ENCODE results near the gene CD47. TPM values are rescaled to one million over a fixed set of nuclear protein-coding genes. Genes with fewer than 3 reads are reported as not detected.

Gene CD47
- total and polyA plus RNA-seq, 7 donors, result 10.8 to 74.9 (median 61.4) TPM

GRCh38 chr3:108036401-108036800 is 54.4 kb downstream of the CD47 start:
- Histone ChIP-seq H3K27ac (no peak overlapping the region), H3K4me3 (no peak overlapping the region), H3K4me1 (no peaks in the 10 kb centered on the region), H3K36me3 (no peaks in the 10 kb centered on the region), H3K9me3 (no peaks in the 10 kb centered on the region), H3K27me3 (no peaks in the 10 kb centered on the region)
- WGBS, 2 donors, result 92 to 95% methylated on average over 1 of the region's 1 CpG
- no peak for DNase-seq
- TF ChIP-seq, protein P1, sequence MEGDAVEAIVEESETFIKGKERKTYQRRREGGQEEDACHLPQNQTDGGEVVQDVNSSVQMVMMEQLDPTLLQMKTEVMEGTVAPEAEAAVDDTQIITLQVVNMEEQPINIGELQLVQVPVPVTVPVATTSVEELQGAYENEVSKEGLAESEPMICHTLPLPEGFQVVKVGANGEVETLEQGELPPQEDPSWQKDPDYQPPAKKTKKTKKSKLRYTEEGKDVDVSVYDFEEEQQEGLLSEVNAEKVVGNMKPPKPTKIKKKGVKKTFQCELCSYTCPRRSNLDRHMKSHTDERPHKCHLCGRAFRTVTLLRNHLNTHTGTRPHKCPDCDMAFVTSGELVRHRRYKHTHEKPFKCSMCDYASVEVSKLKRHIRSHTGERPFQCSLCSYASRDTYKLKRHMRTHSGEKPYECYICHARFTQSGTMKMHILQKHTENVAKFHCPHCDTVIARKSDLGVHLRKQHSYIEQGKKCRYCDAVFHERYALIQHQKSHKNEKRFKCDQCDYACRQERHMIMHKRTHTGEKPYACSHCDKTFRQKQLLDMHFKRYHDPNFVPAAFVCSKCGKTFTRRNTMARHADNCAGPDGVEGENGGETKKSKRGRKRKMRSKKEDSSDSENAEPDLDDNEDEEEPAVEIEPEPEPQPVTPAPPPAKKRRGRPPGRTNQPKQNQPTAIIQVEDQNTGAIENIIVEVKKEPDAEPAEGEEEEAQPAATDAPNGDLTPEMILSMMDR (IDR thresholded peaks at IDR 0.05), result no peak
- no peak for TF ChIP-seq EP300 (IDR thresholded peaks at IDR 0.05)
- no peak for TF ChIP-seq POLR2A (IDR thresholded peaks at IDR 0.05)
- no peak for TF ChIP-seq POLR2AphosphoS5 (IDR thresholded peaks at IDR 0.05)
- intact Hi-C loops (cut with DNase I), result no loop called here

DNA sequence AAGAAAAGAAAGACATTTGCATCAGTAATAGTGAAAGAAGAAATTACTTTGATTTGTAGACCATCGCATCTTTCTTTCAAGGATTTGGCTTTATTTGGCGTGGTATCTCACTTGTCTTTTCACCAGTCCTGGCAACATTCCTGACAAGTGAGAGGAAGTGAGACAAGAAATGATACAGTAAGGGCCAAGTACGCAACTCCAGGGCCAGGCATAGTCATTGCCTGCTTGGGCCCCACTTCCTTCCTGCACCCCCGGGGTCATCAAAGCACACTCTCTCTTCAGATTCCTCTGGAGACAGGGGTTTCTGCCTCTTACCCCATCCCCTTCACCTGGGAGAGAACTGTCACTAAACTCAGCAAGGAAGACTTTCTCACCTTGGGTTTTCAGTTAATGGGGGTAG is 55.1 kb downstream of the CD47 start:
- intact Hi-C loops (cut with DNase I), result no loop called here
- H3K4me1 ChIP-seq, result no peaks in the 10 kb centered on the region
- H3K9me3 ChIP-seq, result no peaks in the 10 kb centered on the region
- no peaks in the 10 kb centered on the region for H3K36me3 ChIP-seq
- no peak for DNase-seq
- no peak overlapping the region for H3K4me3 ChIP-seq
- no peaks in the 10 kb centered on the region for H3K27me3 ChIP-seq
- H3K27ac ChIP-seq, result no peak overlapping the region
- 67 to 87% methylated on average over 4 of the region's 4 CpGs for WGBS, 2 donors
- TF ChIP-seq, protein P1 (IDR thresholded peaks at IDR 0.05), result no peak
- TF ChIP-seq EP300 (IDR thresholded peaks at IDR 0.05) (no peak), POLR2AphosphoS5 (IDR thresholded peaks at IDR 0.05) (no peak), POLR2A (IDR thresholded peaks at IDR 0.05) (no peak)

- Histone ChIP-seq H3K27me3 (no peaks in the 10 kb centered on the region), H3K9me3 (no peaks in the 10 kb centered on the region), H3K4me1 (no peaks in the 10 kb centered on the region), H3K4me3 (no peak overlapping the region), H3K36me3 (no peaks in the 10 kb centered on the region), H3K27ac (no peak overlapping the region)
- DNase-seq, result no peak
- no peak for TF ChIP-seq POLR2A (IDR thresholded peaks at IDR 0.05)
- no peak for TF ChIP-seq POLR2AphosphoS5 (IDR thresholded peaks at IDR 0.05)
- TF ChIP-seq EP300 (IDR thresholded peaks at IDR 0.05), result no peak
- TF ChIP-seq, protein P1 (IDR thresholded peaks at IDR 0.05), result no peak
- 80 to 93% methylated on average over 2 of the region's 2 CpGs for WGBS, 2 donors
- intact Hi-C loops (cut with DNase I), result no loop called here
Measured at GRCh38 chr3:108031895-108032294, 58.9 kb downstream of the CD47 start.

GRCh38 chr3:108030960-108031359 is 59.9 kb downstream of the CD47 start:
- H3K27ac ChIP-seq, result no peak overlapping the region
- DNase-seq, result no peak
- H3K4me1 ChIP-seq, result no peaks in the 10 kb centered on the region
- no peaks in the 10 kb centered on the region for H3K36me3 ChIP-seq
- intact Hi-C loops (cut with DNase I), result no loop called here
- 95 to 96% methylated on average over 5 of the region's 5 CpGs for WGBS, 2 donors
- H3K4me3 ChIP-seq, result no peak overlapping the region
- no peaks in the 10 kb centered on the region for H3K27me3 ChIP-seq
- TF ChIP-seq POLR2A (IDR thresholded peaks at IDR 0.05), result no peak
- no peak for TF ChIP-seq EP300 (IDR thresholded peaks at IDR 0.05)
- TF ChIP-seq, protein P1 (IDR thresholded peaks at IDR 0.05), result no peak
- no peak for TF ChIP-seq POLR2AphosphoS5 (IDR thresholded peaks at IDR 0.05)
- H3K9me3 ChIP-seq, result no peaks in the 10 kb centered on the region

DNA sequence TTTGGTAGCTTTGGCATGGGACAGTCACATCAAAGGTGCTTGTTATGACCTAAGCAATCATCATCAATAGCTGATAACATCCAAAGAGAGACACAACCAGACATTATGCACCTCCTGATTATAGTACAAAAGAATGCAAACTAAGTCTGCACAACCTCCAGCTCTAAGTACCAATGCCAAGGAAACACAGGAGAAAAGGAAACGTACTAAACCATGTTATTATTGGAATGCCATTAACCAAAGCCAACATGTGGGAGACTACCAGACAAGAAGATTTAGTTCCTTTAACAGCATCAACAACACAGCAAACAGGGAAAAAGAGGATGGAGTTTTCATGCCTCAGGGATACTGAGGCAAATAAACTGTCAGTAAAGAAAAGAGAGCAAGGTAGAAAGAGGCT is 61.4 kb downstream of the CD47 start:
- DNase-seq, result no peak
- Histone ChIP-seq H3K4me1 (no peaks in the 10 kb centered on the region), H3K27me3 (no peaks in the 10 kb centered on the region), H3K9me3 (no peaks in the 10 kb centered on the region), H3K36me3 (no peaks in the 10 kb centered on the region), H3K27ac (no peak overlapping the region), H3K4me3 (no peak overlapping the region)
- intact Hi-C loops (cut with DNase I), result no loop called here
- TF ChIP-seq, protein P1 (IDR thresholded peaks at IDR 0.05), result no peak
- TF ChIP-seq POLR2AphosphoS5 (IDR thresholded peaks at IDR 0.05) (no peak), EP300 (IDR thresholded peaks at IDR 0.05) (no peak), POLR2A (IDR thresholded peaks at IDR 0.05) (no peak)
- 83 to 88% methylated on average over 1 of the region's 1 CpG for WGBS, 2 donors

Measured in sigmoid colon (tissue), 7 donors.